GM23338 (cell line): ENCODE measurements around the gene NLRC3. TPM values are rescaled to one million over a fixed set of nuclear protein-coding genes. Genes with fewer than 3 reads are reported as not detected.

Experiments used
- ATAC-seq: fragments of 200-7000 bp; cut with Tn5 transposase; 3 replicates; pipeline ENCODE4 v1.9.1; 2020
- DNase-seq: peaks from one replicate; pipeline ENCODE4 v3.0.0-alpha.2; 2015; ENCODE audit warnings: low spot score
- H2AFZ ChIP-seq: fragments of 200-600 bp; sonication (generic); 2 replicates; pipeline ENCODE4 v1.8.0; 2016; ENCODE audit warnings: antibody characterized with exemption, mild to moderate bottlenecking, moderate library complexity
- H3F3A ChIP-seq: fragments of 200-600 bp; sonication (generic); replicated peaks from 2 replicates; pipeline ENCODE4 v1.8.0; 2017; ENCODE audit warnings: antibody characterized with exemption, mixed run types, low read depth
- H3K27ac ChIP-seq: fragments of 200-600 bp; sonication (generic); 2 replicates; pipeline ENCODE4 v1.6.1; 2016; ENCODE audit warnings: low read depth
- H3K27me3 ChIP-seq: fragments of 200-600 bp; sonication (generic); 2 replicates; pipeline ENCODE4 v1.8.0; 2016; ENCODE audit warnings: mild to moderate bottlenecking, mixed run types, moderate library complexity; ENCODE audit not compliant: insufficient read depth
- H3K36me3 ChIP-seq: fragments of 200-600 bp; sonication (generic); 2 replicates; pipeline ENCODE4 v1.8.0; 2016; ENCODE audit warnings: mild to moderate bottlenecking; ENCODE audit not compliant: insufficient read depth
- H3K4me1 ChIP-seq: fragments of 200-600 bp; sonication (generic); 2 replicates; pipeline ENCODE4 v1.8.0; 2016; ENCODE audit warnings: mild to moderate bottlenecking, moderate library complexity; ENCODE audit not compliant: insufficient read depth
- H3K4me2 ChIP-seq: fragments of 200-600 bp; sonication (generic); 2 replicates; pipeline ENCODE4 v1.7.1; 2017; ENCODE audit warnings: mixed run types
- H3K4me3 ChIP-seq: fragments of 200-600 bp; sonication (generic); 2 replicates; pipeline ENCODE4 v1.6.1; 2016; ENCODE audit warnings: mixed run types
- H3K79me2 ChIP-seq: fragments of 200-600 bp; sonication (generic); replicated peaks from 2 replicates; pipeline ENCODE4 v1.8.0; 2017; ENCODE audit warnings: mild to moderate bottlenecking; ENCODE audit not compliant: insufficient read depth
- H3K9me2 ChIP-seq: fragments of 200-600 bp; sonication (generic); 2 replicates; pipeline ENCODE4 v1.8.0; 2017; ENCODE audit not compliant: insufficient read depth
- H4K20me1 ChIP-seq: fragments of 200-600 bp; sonication (generic); replicated peaks from 2 replicates; pipeline ENCODE4 v1.8.0; 2017; ENCODE audit warnings: mild to moderate bottlenecking; ENCODE audit not compliant: insufficient read depth
- H3K27ac Mint-ChIP-seq: 2 replicates; pipeline ENCODE4 v1.8.0; 2020; ENCODE audit warnings: inconsistent platforms, mild to moderate bottlenecking, moderate library complexity, mixed read lengths
- H3K27me3 Mint-ChIP-seq: 3 replicates; pipeline ENCODE4 v1.8.0; 2022; ENCODE audit warnings: low read depth, mild to moderate bottlenecking, moderate library complexity, mixed read lengths, inconsistent platforms; ENCODE audit not compliant: insufficient read depth, poor library complexity
- H3K36me3 Mint-ChIP-seq: 3 replicates; pipeline ENCODE4 v1.8.0; 2021; ENCODE audit warnings: low read depth, mild to moderate bottlenecking, inconsistent platforms, moderate library complexity, mixed read lengths
- H3K4me1 Mint-ChIP-seq: 3 replicates; pipeline ENCODE4 v1.8.0; 2020; ENCODE audit warnings: mild to moderate bottlenecking, inconsistent platforms, mixed read lengths
- H3K4me3 Mint-ChIP-seq: 3 replicates; pipeline ENCODE4 v1.8.0; 2021; ENCODE audit warnings: moderate library complexity, mild to moderate bottlenecking, inconsistent platforms, mixed read lengths
- H3K9me3 Mint-ChIP-seq: 3 replicates; pipeline ENCODE4 v1.8.0; 2020; ENCODE audit warnings: moderate library complexity, mild to moderate bottlenecking, inconsistent platforms, mixed read lengths
- CREB1 ChIP-seq: fragments of 250-450 bp; sonication (Bioruptor Pico); IDR thresholded peaks from 2 replicates; pipeline ENCODE4 v1.5.0; 2020; ENCODE audit warnings: low read depth, mild to moderate bottlenecking, moderate library complexity
- EZH2 ChIP-seq: fragments of 200-600 bp; sonication (generic); IDR thresholded peaks from one replicate; pipeline ENCODE4 v1.8.0; 2017; ENCODE audit warnings: antibody characterized with exemption, mild to moderate bottlenecking, low read depth; ENCODE audit not compliant: unreplicated experiment
- EZH2phosphoT487 ChIP-seq: fragments of 200-600 bp; sonication (generic); IDR thresholded peaks from one replicate; pipeline ENCODE4 v1.8.1; 2018; ENCODE audit warnings: antibody characterized with exemption; ENCODE audit not compliant: unreplicated experiment
- JUNB ChIP-seq: IDR thresholded peaks from one replicate; pipeline ENCODE4 v1.6.1; 2016; ENCODE audit warnings: antibody characterized with exemption; ENCODE audit not compliant: unreplicated experiment
- NANOG ChIP-seq: IDR thresholded peaks from 2 replicates; pipeline ENCODE4 v1.6.1; 2016; ENCODE audit warnings: antibody characterized with exemption, borderline replicate concordance
- POLR2AphosphoS5 ChIP-seq: IDR thresholded peaks from 2 replicates; pipeline ENCODE4 v1.6.1; 2016; ENCODE audit warnings: antibody characterized with exemption, low read depth
- REST ChIP-seq: IDR thresholded peaks from one replicate; pipeline ENCODE4 v1.6.1; 2018; ENCODE audit warnings: antibody characterized with exemption; ENCODE audit not compliant: unreplicated experiment
- STAT1 ChIP-seq: IDR thresholded peaks from one replicate; pipeline ENCODE4 v1.6.1; 2016; ENCODE audit warnings: antibody characterized with exemption; ENCODE audit not compliant: unreplicated experiment
- ZNF114 ChIP-seq: fragments of 250-450 bp; sonication (Bioruptor Pico); IDR thresholded peaks from 2 replicates; pipeline ENCODE4 v1.5.0; 2020; ENCODE audit warnings: mild to moderate bottlenecking, moderate library complexity
- ZNF331 ChIP-seq: fragments of 250-450 bp; sonication (Bioruptor Pico); IDR thresholded peaks from 2 replicates; pipeline ENCODE4 v1.5.0; 2020; ENCODE audit warnings: low read depth, mild to moderate bottlenecking, moderate library complexity
- polyA plus RNA-seq: library from polyadenylated mRNA; unstranded; fragments of >200 nt; fragmentation: Nextera tagmentation; extraction: Ambion mirVana; gene quantifications from 2 replicates; pipeline ENCODE4 v1.2.1, GENCODE V29; 2016
- total RNA-seq: library from RNA; depleted of rRNA; stranded (reverse); fragments of >200 nt; shearing (Covaris generic); gene quantifications from 2 replicates; pipeline ENCODE4 v1.2.3, GENCODE V29; 2014

NLRC3 gene
- total and polyA plus RNA-seq, 2 experiments from 2014 or later: 0.11 to 0.49 TPM

- no peak for DNase-seq
- ATAC-seq: no peak
- H3K36me3 ChIP-seq: no peaks in the 10 kb centered on the region
- H3K4me3 ChIP-seq: no peak overlapping the region
- H3F3A ChIP-seq: no peaks in the 10 kb centered on the region; the same call in 1 of the 2 replicates
- H2AFZ ChIP-seq: no peak overlapping the region
- H3K9me2 ChIP-seq: no peaks in the 10 kb centered on the region
- Mint-ChIP-seq H3K27me3 (no peaks in the 10 kb centered on the region), H3K4me1 (peaks cover 10% of the 10 kb centered on the region; the same call in 2 of the 3 replicates), H3K27ac (no peak overlapping the region), H3K4me3 (no peak overlapping the region), H3K9me3 (no peaks in the 10 kb centered on the region), H3K36me3 (no peaks in the 10 kb centered on the region)
- TF ChIP-seq REST: no peak
- TF ChIP-seq ZNF331 (CRISPR knock-in tag): no peak
- no peak for TF ChIP-seq EZH2phosphoT487
- TF ChIP-seq STAT1: no peak
- no peak for TF ChIP-seq CREB1 (CRISPR knock-in tag)
- no peak overlapping the region for H3K4me2 ChIP-seq
- H3K79me2 ChIP-seq: peaks cover 12% of the 10 kb centered on the region
- H3K27me3 ChIP-seq: no peaks in the 10 kb centered on the region
- H3K27ac ChIP-seq: no peak overlapping the region
- peaks cover 7% of the 10 kb centered on the region for H4K20me1 ChIP-seq
- H3K4me1 ChIP-seq: peaks cover 12% of the 10 kb centered on the region
These were observed 48.1 kb upstream of the NLRC3 start for GRCh38 chr16:3625331-3625730.

- Histone ChIP-seq H3K4me2 (no peak overlapping the region), H3K9me2 (no peaks in the 10 kb centered on the region), H3K27ac (no peak overlapping the region), H4K20me1 (peaks cover 7% of the 10 kb centered on the region), H3K79me2 (peaks cover 11% of the 10 kb centered on the region), H3K27me3 (no peaks in the 10 kb centered on the region), H3F3A (no peaks in the 10 kb centered on the region; the same call in 1 of the 2 replicates), H3K36me3 (no peaks in the 10 kb centered on the region), H3K4me1 (peaks cover 12% of the 10 kb centered on the region), H3K4me3 (no peak overlapping the region), H2AFZ (no peak overlapping the region)
- Mint-ChIP-seq H3K9me3 (no peaks in the 10 kb centered on the region), H3K4me3 (no peak overlapping the region), H3K27ac (no peak overlapping the region), H3K27me3 (no peaks in the 10 kb centered on the region), H3K36me3 (no peaks in the 10 kb centered on the region), H3K4me1 (peaks cover 10% of the 10 kb centered on the region; the same call in 2 of the 3 replicates)
- ATAC-seq: no peak
- no peak for TF ChIP-seq NANOG
- no peak for TF ChIP-seq EZH2phosphoT487
- TF ChIP-seq CREB1 (CRISPR knock-in tag): no peak
- no peak for TF ChIP-seq JUNB
- no peak for TF ChIP-seq STAT1
- TF ChIP-seq EZH2: no peak
- TF ChIP-seq POLR2AphosphoS5: no peak
- no peak for TF ChIP-seq ZNF114 (CRISPR knock-in tag)
- no peak for TF ChIP-seq REST
- no peak for DNase-seq
These were observed 46.4 kb upstream of the NLRC3 start for GRCh38 chr16:3623642-3624041.
